IPS-18c (cell line): Measurements from ENCODE around the gene SERPINE3.

ENCODE experiments used
- H3K4me3 ChIP-seq: 2 replicates; pipeline ENCODE4 v1.7.0; 2013; ENCODE audit warnings: low read depth, mild to moderate bottlenecking, low read length, moderate library complexity; ENCODE audit not compliant: insufficient read depth
- H3K9me3 ChIP-seq: one replicate; pipeline ENCODE4 v1.6.1; 2013; ENCODE audit warnings: mild to moderate bottlenecking, low read length, moderate library complexity; ENCODE audit not compliant: control insufficient read depth, insufficient read depth

Gene SERPINE3

GRCh38 chr13:51324714-51325420, 14.6 kb upstream of the SERPINE3 start:
- Histone ChIP-seq H3K4me3 (no peak overlapping the region), H3K9me3 (no peaks in the 10 kb centered on the region)

- H3K4me3 ChIP-seq, result no peak overlapping the region
- H3K9me3 ChIP-seq, result no peaks in the 10 kb centered on the region
Observed at GRCh38 chr13:51325837-51326236, 13.7 kb upstream of the SERPINE3 start.

- no peak overlapping the region for H3K4me3 ChIP-seq
Observed at GRCh38 chr13:51326777-51327176, 12.7 kb upstream of the SERPINE3 start.

GRCh38 chr13:51327961-51328360, 11.5 kb upstream of the SERPINE3 start:
- Histone ChIP-seq H3K4me3 (no peak overlapping the region), H3K9me3 (no peaks in the 10 kb centered on the region)

More at GRCh38 chr13:51326777-51327176, 12.7 kb upstream of the SERPINE3 start:
- H3K9me3 ChIP-seq, result no peaks in the 10 kb centered on the region

GRCh38 chr13:51328488-51328887, 11.0 kb upstream of the SERPINE3 start:
- Histone ChIP-seq H3K4me3 (no peak overlapping the region), H3K9me3 (no peaks in the 10 kb centered on the region)

- no peaks in the 10 kb centered on the region for H3K9me3 ChIP-seq
- no peak overlapping the region for H3K4me3 ChIP-seq
Observed at GRCh38 chr13:51329606-51330005, 9.9 kb upstream of the SERPINE3 start.

GRCh38 chr13:51330791-51331190, 8.7 kb upstream of the SERPINE3 start:
- H3K4me3 ChIP-seq, result no peak overlapping the region
- no peaks in the 10 kb centered on the region for H3K9me3 ChIP-seq

GRCh38 chr13:51331354-51331861, 8.1 kb upstream of the SERPINE3 start:
- no peaks in the 10 kb centered on the region for H3K9me3 ChIP-seq
- no peak overlapping the region for H3K4me3 ChIP-seq

GRCh38 chr13:51332566-51333361, 6.7 kb upstream of the SERPINE3 start:
- no peak overlapping the region for H3K4me3 ChIP-seq
- H3K9me3 ChIP-seq, result no peaks in the 10 kb centered on the region

- H3K9me3 ChIP-seq, result no peaks in the 10 kb centered on the region
- H3K4me3 ChIP-seq, result no peak overlapping the region
Observed at GRCh38 chr13:51333421-51333820, 6.1 kb upstream of the SERPINE3 start.

GRCh38 chr13:51333826-51334225, 5.7 kb upstream of the SERPINE3 start:
- H3K4me3 ChIP-seq, result no peak overlapping the region
- no peaks in the 10 kb centered on the region for H3K9me3 ChIP-seq

- Histone ChIP-seq H3K9me3 (no peaks in the 10 kb centered on the region), H3K4me3 (no peak overlapping the region)
Observed at GRCh38 chr13:51336746-51337145, 2.7 kb upstream of the SERPINE3 start.

- Histone ChIP-seq H3K9me3 (no peaks in the 10 kb centered on the region), H3K4me3 (no peak overlapping the region)
Observed at GRCh38 chr13:51339952-51340732, 651 bp downstream of the SERPINE3 start.

- no peak overlapping the region for H3K4me3 ChIP-seq
- no peaks in the 10 kb centered on the region for H3K9me3 ChIP-seq
Observed at GRCh38 chr13:51341232-51341631, 1.7 kb downstream of the SERPINE3 start.

GRCh38 chr13:51341791-51342190, 2.3 kb downstream of the SERPINE3 start:
- H3K4me3 ChIP-seq, result no peak overlapping the region
- no peaks in the 10 kb centered on the region for H3K9me3 ChIP-seq

- Histone ChIP-seq H3K9me3 (no peaks in the 10 kb centered on the region), H3K4me3 (no peak overlapping the region)
Observed at GRCh38 chr13:51342706-51343105, 3.2 kb downstream of the SERPINE3 start.

GRCh38 chr13:51343475-51343874, 4.0 kb downstream of the SERPINE3 start:
- no peak overlapping the region for H3K4me3 ChIP-seq
- H3K9me3 ChIP-seq, result no peaks in the 10 kb centered on the region
